Activated CD4-positive, alpha-beta T cell treated with anti-CD3 and anti-CD28 coated beads, Interleukin-2, Interleukin-4, amounts not matched to agents 100 ng/mL and 50 ng/mL, durations not matched to agents 16 hours and 8 hours (primary cell): Measurements from ENCODE around the gene CALY.

ENCODE experiments used
- DNase-seq: peaks from one replicate; pipeline ENCODE4 v3.0.0-alpha.2; 2020; ENCODE audit warnings: low spot score

Gene CALY

GRCh38 chr10:133311570-133311969 is 25.1 kb downstream of the CALY start:
- no peak for DNase-seq

GRCh38 chr10:133310789-133311188 is 25.9 kb downstream of the CALY start:
- no peak for DNase-seq

- no peak for DNase-seq
Observed at GRCh38 chr10:133310399-133310755, 26.3 kb downstream of the CALY start.

GRCh38 chr10:133309720-133310398 is 26.8 kb downstream of the CALY start:
- no peak for DNase-seq

- peak; percentile 94 for DNase-seq
Observed at GRCh38 chr10:133309100-133309719, 27.5 kb downstream of the CALY start.

- peak; percentile 83 for DNase-seq
Observed at GRCh38 chr10:133308421-133309099, 28.1 kb downstream of the CALY start, which contains the start of the genes TUBGCP2 and ZNF511. TUBGCP2 (minus strand) TSS chr10:133308872; CDS start chr10:133302941, 5,931 bp downstream. ZNF511 (plus strand) TSS chr10:133308914; CDS start chr10:133308944, 30 bp downstream.

GRCh38 chr10:133307776-133308420 is 28.8 kb downstream of the CALY start:
- DNase-seq, result peak; percentile 86

- DNase-seq, result no peak
Observed at GRCh38 chr10:133306941-133307379, 29.7 kb downstream of the CALY start.

- no peak for DNase-seq
Observed at GRCh38 chr10:133306097-133306476, 30.6 kb downstream of the CALY start.

- DNase-seq, result no peak
Observed at GRCh38 chr10:133303206-133303605, 33.5 kb downstream of the CALY start.

- DNase-seq, result no peak
Observed at GRCh38 chr10:133302230-133302629, 34.5 kb downstream of the CALY start.

- no peak for DNase-seq
Observed at GRCh38 chr10:133299738-133300137, 37.0 kb downstream of the CALY start.

GRCh38 chr10:133299224-133299623 is 37.5 kb downstream of the CALY start:
- no peak for DNase-seq

GRCh38 chr10:133298466-133298865 is 38.2 kb downstream of the CALY start:
- DNase-seq, result no peak

- DNase-seq, result no peak
Observed at GRCh38 chr10:133297504-133297903, 39.2 kb downstream of the CALY start.

GRCh38 chr10:133295426-133296320 is 41.0 kb downstream of the CALY start:
- DNase-seq, result no peak

GRCh38 chr10:133294189-133294588 is 42.5 kb downstream of the CALY start:
- no peak for DNase-seq

GRCh38 chr10:133293810-133294119 is 42.9 kb downstream of the CALY start:
- DNase-seq, result no peak

GRCh38 chr10:133292919-133293809 is 43.5 kb downstream of the CALY start:
- DNase-seq, result no peak

GRCh38 chr10:133289761-133290160 is 46.9 kb downstream of the CALY start:
- DNase-seq, result no peak
